Stomach smooth muscle (tissue), 2 donors: ENCODE results near the gene SLC2A13.

Experiments
- H3K27ac ChIP-seq: one replicate; pipeline ENCODE4 v1.7.0; 2013; ENCODE audit warnings: mild to moderate bottlenecking, low read length, inconsistent platforms
- H3K27me3 ChIP-seq, 2 donors: one replicate each; pipeline ENCODE4 v1.7.0; 2013; ENCODE audit warnings: low read length in 2 of 2; ENCODE audit not compliant: insufficient read depth in 2 of 2, control insufficient read depth in 1 of 2
- H3K36me3 ChIP-seq, 2 donors: one replicate each; pipeline ENCODE4 v1.7.0; 2013; ENCODE audit warnings: low read length in 2 of 2; ENCODE audit not compliant: control insufficient read depth in 2 of 2, insufficient read depth in 2 of 2
- H3K4me1 ChIP-seq: one replicate; pipeline ENCODE4 v1.7.0; 2013; ENCODE audit warnings: low read length; ENCODE audit not compliant: control insufficient read depth, insufficient read depth
- H3K4me3 ChIP-seq, 2 donors: one replicate each; pipeline ENCODE4 v1.7.0; 2013; ENCODE audit warnings: low read length in 2 of 2
- H3K9ac ChIP-seq, 2 donors: one replicate each; pipeline ENCODE4 v1.7.0; 2013; ENCODE audit warnings: low read length in 2 of 2, mild to moderate bottlenecking in 1 of 2
- H3K9me3 ChIP-seq, 2 donors: one replicate each; pipeline ENCODE4 v1.7.0; 2013; ENCODE audit warnings: low read length in 2 of 2; ENCODE audit not compliant: control insufficient read depth in 2 of 2
- donor health status: healthy.
- donor health status: Pancreatic carcinoma.

Gene SLC2A13

GRCh38 chr12:39966256-39966655 lies 139.6 kb downstream of the SLC2A13 start:
- H3K36me3 ChIP-seq = no peaks in the 10 kb centered on the region
- H3K4me1 ChIP-seq = no peaks in the 10 kb centered on the region
- H3K4me3 ChIP-seq = no peak overlapping the region
- no peak overlapping the region for H3K27ac ChIP-seq
- no peak overlapping the region for H3K9ac ChIP-seq
- no peaks in the 10 kb centered on the region for H3K9me3 ChIP-seq
- H3K27me3 ChIP-seq = no peaks in the 10 kb centered on the region

GRCh38 chr12:39959467-39959866 lies 146.4 kb downstream of the SLC2A13 start:
- H3K27ac ChIP-seq = no peak overlapping the region
- no peaks in the 10 kb centered on the region for H3K36me3 ChIP-seq
- H3K4me1 ChIP-seq = no peaks in the 10 kb centered on the region
- H3K4me3 ChIP-seq = no peak overlapping the region
- no peak overlapping the region for H3K9ac ChIP-seq
- H3K27me3 ChIP-seq = no peaks in the 10 kb centered on the region
- H3K9me3 ChIP-seq = no peaks in the 10 kb centered on the region

GRCh38 chr12:39959031-39959430 lies 146.8 kb downstream of the SLC2A13 start:
- no peaks in the 10 kb centered on the region for H3K4me1 ChIP-seq
- H3K27me3 ChIP-seq = no peaks in the 10 kb centered on the region
- no peaks in the 10 kb centered on the region for H3K9me3 ChIP-seq
- H3K27ac ChIP-seq = no peak overlapping the region
- no peaks in the 10 kb centered on the region for H3K36me3 ChIP-seq
- no peak overlapping the region for H3K4me3 ChIP-seq
- no peak overlapping the region for H3K9ac ChIP-seq

GRCh38 chr12:39958377-39958776 lies 147.5 kb downstream of the SLC2A13 start:
- Histone ChIP-seq H3K4me3 (no peak overlapping the region), H3K36me3 (no peaks in the 10 kb centered on the region), H3K9me3 (no peaks in the 10 kb centered on the region), H3K9ac (no peak overlapping the region), H3K27me3 (no peaks in the 10 kb centered on the region), H3K4me1 (no peaks in the 10 kb centered on the region), H3K27ac (no peak overlapping the region)

- no peaks in the 10 kb centered on the region for H3K36me3 ChIP-seq
- no peaks in the 10 kb centered on the region for H3K9me3 ChIP-seq
- no peak overlapping the region for H3K9ac ChIP-seq
- no peaks in the 10 kb centered on the region for H3K4me1 ChIP-seq
- H3K27me3 ChIP-seq = no peaks in the 10 kb centered on the region
- H3K4me3 ChIP-seq = no peak overlapping the region
- no peak overlapping the region for H3K27ac ChIP-seq
Observed at GRCh38 chr12:39956725-39957124, 149.2 kb downstream of the SLC2A13 start.

- Histone ChIP-seq H3K9me3 (no peaks in the 10 kb centered on the region), H3K4me3 (no peak overlapping the region), H3K4me1 (no peaks in the 10 kb centered on the region), H3K27me3 (no peaks in the 10 kb centered on the region), H3K36me3 (peaks cover 0 to 3% of the 10 kb centered on the region in 2 donors), H3K27ac (no peak overlapping the region), H3K9ac (no peak overlapping the region)
Observed at GRCh38 chr12:39946361-39947280, 159.3 kb downstream of the SLC2A13 start.

GRCh38 chr12:39937119-39937518 lies 168.8 kb downstream of the SLC2A13 start:
- H3K9ac ChIP-seq = no peak overlapping the region
- H3K4me3 ChIP-seq = no peak overlapping the region
- H3K4me1 ChIP-seq = no peaks in the 10 kb centered on the region
- no peaks in the 10 kb centered on the region for H3K27me3 ChIP-seq
- H3K27ac ChIP-seq = no peak overlapping the region
- no peaks in the 10 kb centered on the region for H3K9me3 ChIP-seq
- H3K36me3 ChIP-seq = no peaks in the 10 kb centered on the region

- Histone ChIP-seq H3K9ac (no peak overlapping the region), H3K27ac (no peak overlapping the region), H3K4me3 (no peak overlapping the region), H3K27me3 (no peaks in the 10 kb centered on the region), H3K9me3 (no peaks in the 10 kb centered on the region), H3K36me3 (no peaks in the 10 kb centered on the region), H3K4me1 (no peaks in the 10 kb centered on the region)
Observed at GRCh38 chr12:39935839-39936238, 170.0 kb downstream of the SLC2A13 start.

- Histone ChIP-seq H3K9me3 (no peaks in the 10 kb centered on the region), H3K9ac (no peak overlapping the region), H3K27me3 (no peaks in the 10 kb centered on the region), H3K4me1 (no peaks in the 10 kb centered on the region), H3K36me3 (no peaks in the 10 kb centered on the region), H3K4me3 (no peak overlapping the region), H3K27ac (no peak overlapping the region)
Observed at GRCh38 chr12:39935275-39935674, 170.6 kb downstream of the SLC2A13 start.

GRCh38 chr12:39931857-39932256 lies 174.0 kb downstream of the SLC2A13 start:
- no peak overlapping the region for H3K27ac ChIP-seq
- H3K9ac ChIP-seq = no peak overlapping the region

GRCh38 chr12:39931231-39931630 lies 174.7 kb downstream of the SLC2A13 start:
- Histone ChIP-seq H3K9ac (no peak overlapping the region), H3K27ac (no peak overlapping the region), H3K4me1 (no peaks in the 10 kb centered on the region), H3K27me3 (no peaks in the 10 kb centered on the region), H3K9me3 (no peaks in the 10 kb centered on the region), H3K4me3 (no peak overlapping the region), H3K36me3 (no peaks in the 10 kb centered on the region)

More at GRCh38 chr12:39931857-39932256, 174.0 kb downstream of the SLC2A13 start:
- H3K4me3 ChIP-seq = no peak overlapping the region
- H3K9me3 ChIP-seq = no peaks in the 10 kb centered on the region
- H3K27me3 ChIP-seq = no peaks in the 10 kb centered on the region
- no peaks in the 10 kb centered on the region for H3K4me1 ChIP-seq
- no peaks in the 10 kb centered on the region for H3K36me3 ChIP-seq
